ENCODE measurements around the gene CRYBA4. TPM values are rescaled to one million over a fixed set of nuclear protein-coding genes. Genes with fewer than 3 reads are reported as not detected.

The CRYBA4 gene
- total RNA-seq, 2 experiments from 2014 or later, result not detected

GRCh38 chr22:26585104-26585790 is 36.5 kb upstream of the CRYBA4 start:
- ChIA-PET CTCF (no interaction called here), POLR2A (no interaction called here)
- Mint-ChIP-seq H3K27ac (no peak overlapping the region), H3K9me3 (ENCODE audit: low read depth) (peaks cover 2% of the 10 kb centered on the region), H3K4me3 (no peak overlapping the region), H3K4me1 (peaks cover 39% of the 10 kb centered on the region), H3K36me3 (ENCODE audit: low read depth) (peaks cover 3% of the 10 kb centered on the region), H3K27me3 (no peaks in the 10 kb centered on the region)
- intact Hi-C loops (cut with DNase I, micrococcal nuclease), result no loop called here
- ATAC-seq (no peak), DNase-seq (no peak)

- peaks cover 30% of the 10 kb centered on the region for H3K4me1 Mint-ChIP-seq
- ChIA-PET CTCF (no interaction called here), POLR2A (no interaction called here)
- peak; percentile 7 for DNase-seq
- peaks cover 2% of the 10 kb centered on the region for H3K9me3 Mint-ChIP-seq (ENCODE audit: low read depth)
- H3K27ac Mint-ChIP-seq, result peak overlapping the region; percentile 67
- peak overlapping the region; percentile 11 for H3K4me3 Mint-ChIP-seq
- peaks cover 3% of the 10 kb centered on the region for H3K36me3 Mint-ChIP-seq (ENCODE audit: low read depth)
- no peaks in the 10 kb centered on the region for H3K27me3 Mint-ChIP-seq
- intact Hi-C loops (cut with DNase I, micrococcal nuclease), result no loop called here
- no peak for ATAC-seq
Measured at GRCh38 chr22:26586556-26587325, 35.0 kb upstream of the CRYBA4 start.

- ChIA-PET CTCF (interaction anchor here (0.5 kb wide), 1 partner anchor 84 kb away, joined by 3 read pairs; no protein-coding TSS in a partner anchor), POLR2A (interaction anchor here (0.7 kb wide), 1 partner anchor 18 kb away, joined by 4 read pairs; no protein-coding TSS in a partner anchor)
- H3K27me3 Mint-ChIP-seq, result no peaks in the 10 kb centered on the region
- DNase-seq (no peak), ATAC-seq (no peak)
- no peak overlapping the region for H3K27ac Mint-ChIP-seq
- intact Hi-C loops (cut with DNase I, micrococcal nuclease), result no loop called here
- H3K4me1 Mint-ChIP-seq, result peaks cover 44% of the 10 kb centered on the region
- H3K9me3 Mint-ChIP-seq (ENCODE audit: low read depth), result peaks cover 2% of the 10 kb centered on the region
- H3K36me3 Mint-ChIP-seq (ENCODE audit: low read depth), result no peaks in the 10 kb centered on the region
- peak overlapping the region; percentile 77 for H3K4me3 Mint-ChIP-seq
Measured at GRCh38 chr22:26587991-26588613, 33.7 kb upstream of the CRYBA4 start.

GRCh38 chr22:26588729-26589366 is 32.9 kb upstream of the CRYBA4 start:
- CTCF ChIA-PET, result interaction anchor here (0.5 to 0.6 kb wide), 2 partner anchors 23 to 84 kb away, joined by 3 read pairs; no protein-coding TSS in a partner anchor

GRCh38 chr22:26589367-26589844 is 32.4 kb upstream of the CRYBA4 start:
- Mint-ChIP-seq H3K9me3 (ENCODE audit: low read depth) (peaks cover 2% of the 10 kb centered on the region), H3K27ac (peak overlapping the region; percentile 45), H3K36me3 (ENCODE audit: low read depth) (no peaks in the 10 kb centered on the region), H3K4me3 (peak overlapping the region; percentile 77), H3K27me3 (no peaks in the 10 kb centered on the region), H3K4me1 (peaks cover 47% of the 10 kb centered on the region)
- intact Hi-C loops (cut with DNase I, micrococcal nuclease), result no loop called here
- CTCF ChIA-PET, result no interaction called here
- POLR2A ChIA-PET, result no interaction called here
- ATAC-seq (peak; percentile 12), DNase-seq (peak; percentile 52)

More at GRCh38 chr22:26588729-26589366, 32.9 kb upstream of the CRYBA4 start:
- Mint-ChIP-seq H3K36me3 (ENCODE audit: low read depth) (no peaks in the 10 kb centered on the region), H3K4me1 (peaks cover 46% of the 10 kb centered on the region), H3K27ac (peak overlapping the region; percentile 45), H3K4me3 (peak overlapping the region; percentile 77), H3K9me3 (ENCODE audit: low read depth) (peaks cover 2% of the 10 kb centered on the region), H3K27me3 (no peaks in the 10 kb centered on the region)
- intact Hi-C loops (cut with DNase I, micrococcal nuclease), result no loop called here
- POLR2A ChIA-PET, result no interaction called here
- DNase-seq (no peak), ATAC-seq (no peak)

GRCh38 chr22:26589845-26590736 is 31.7 kb upstream of the CRYBA4 start, which contains the start of gene TPST2:
Gene TPST2 (minus strand): TSS chr22:26590132. CDS start chr22:26541630, 48,502 bp downstream.
- ATAC-seq, result peak; percentile 84
- DNase-seq, result peak; percentile 87
- ChIA-PET POLR2A (no interaction called here), CTCF (no interaction called here)
- H3K9me3 Mint-ChIP-seq (ENCODE audit: low read depth), result peaks cover 2% of the 10 kb centered on the region
- no peaks in the 10 kb centered on the region for H3K36me3 Mint-ChIP-seq (ENCODE audit: low read depth)
- no peaks in the 10 kb centered on the region for H3K27me3 Mint-ChIP-seq
- intact Hi-C loops (cut with DNase I, micrococcal nuclease), result loop anchor here (1.0 to 5.0 kb wide), 9 partner anchors 20 to 1327 kb away; partner anchors contain the start of genes ASPHD2 (in 1 of the 2), HPS4 (in 1 of the 2), MIAT (in 1 of the 2) and PITPNB (in 1 of the 2)
- H3K27ac Mint-ChIP-seq, result peak within 1 kb of the TSS; percentile 86
- peak within 1 kb of the TSS; percentile 90 for H3K4me3 Mint-ChIP-seq
- peaks cover 47% of the 10 kb centered on the region for H3K4me1 Mint-ChIP-seq

- Mint-ChIP-seq H3K27ac (peak overlapping the region; percentile 39), H3K4me1 (peaks cover 32% of the 10 kb centered on the region), H3K27me3 (no peaks in the 10 kb centered on the region), H3K4me3 (no peak overlapping the region), H3K36me3 (ENCODE audit: low read depth) (no peaks in the 10 kb centered on the region), H3K9me3 (ENCODE audit: low read depth) (peaks cover 2% of the 10 kb centered on the region)
- POLR2A ChIA-PET, result no interaction called here
- DNase-seq, result peak; percentile 63
- peak; percentile 48 for ATAC-seq
- intact Hi-C loops (cut with DNase I, micrococcal nuclease), result loop anchor here (5.0 kb wide), 2 partner anchors 65 to 1325 kb away; partner anchors contain the start of genes MIAT (in 1 of the 2) and PITPNB (in 1 of the 2)
- CTCF ChIA-PET, result interaction anchor here (0.6 to 1.6 kb wide), 5 partner anchors 41 to 171 kb away, joined by 3 to 4 read pairs (median 3); no protein-coding TSS in a partner anchor
Measured at GRCh38 chr22:26592421-26592891, 29.3 kb upstream of the CRYBA4 start.

- peaks cover 25% of the 10 kb centered on the region for H3K4me1 Mint-ChIP-seq
- no peak for ATAC-seq
- ChIA-PET CTCF (interaction anchor here (0.8 to 1.6 kb wide), 4 partner anchors 13 to 236 kb away, joined by 3 read pairs; no protein-coding TSS in a partner anchor), POLR2A (no interaction called here)
- no peaks in the 10 kb centered on the region for H3K9me3 Mint-ChIP-seq (ENCODE audit: low read depth)
- H3K27ac Mint-ChIP-seq, result no peak overlapping the region
- no peaks in the 10 kb centered on the region for H3K27me3 Mint-ChIP-seq
- DNase-seq, result no peak
- no peak overlapping the region for H3K4me3 Mint-ChIP-seq
- H3K36me3 Mint-ChIP-seq (ENCODE audit: low read depth), result no peaks in the 10 kb centered on the region
- intact Hi-C loops (cut with DNase I, micrococcal nuclease), result loop anchor here (5.0 kb wide), 2 partner anchors 64 to 1324 kb away; partner anchors contain the start of genes MIAT (in 1 of the 2) and PITPNB (in 1 of the 2)
Measured at GRCh38 chr22:26593763-26594162, 28.0 kb upstream of the CRYBA4 start.

GRCh38 chr22:26597026-26597425 is 24.7 kb upstream of the CRYBA4 start:
- no peak overlapping the region for H3K4me3 Mint-ChIP-seq
- no peak overlapping the region for H3K27ac Mint-ChIP-seq
- POLR2A ChIA-PET, result interaction anchor here (0.6 kb wide), 1 partner anchor 64 kb away, joined by 3 read pairs; no protein-coding TSS in a partner anchor
- no peak for ATAC-seq
- intact Hi-C loops (cut with DNase I, micrococcal nuclease), result no loop called here
- CTCF ChIA-PET, result no interaction called here
- peaks cover 14% of the 10 kb centered on the region for H3K4me1 Mint-ChIP-seq
- H3K27me3 Mint-ChIP-seq, result no peaks in the 10 kb centered on the region
- H3K36me3 Mint-ChIP-seq (ENCODE audit: low read depth), result no peaks in the 10 kb centered on the region
- DNase-seq, result no peak
- H3K9me3 Mint-ChIP-seq (ENCODE audit: low read depth), result no peaks in the 10 kb centered on the region

GRCh38 chr22:26597480-26597879 is 24.3 kb upstream of the CRYBA4 start:
- POLR2A ChIA-PET, result no interaction called here

More at GRCh38 chr22:26597480-26597879, 24.3 kb upstream of the CRYBA4 start:
- Mint-ChIP-seq H3K9me3 (ENCODE audit: low read depth) (no peaks in the 10 kb centered on the region), H3K36me3 (ENCODE audit: low read depth) (no peaks in the 10 kb centered on the region), H3K4me3 (no peak overlapping the region), H3K27me3 (no peaks in the 10 kb centered on the region), H3K27ac (no peak overlapping the region), H3K4me1 (peaks cover 9% of the 10 kb centered on the region)
- ATAC-seq, result no peak
- CTCF ChIA-PET, result no interaction called here
- no peak for DNase-seq
- intact Hi-C loops (cut with DNase I, micrococcal nuclease), result no loop called here

All from activated CD4-positive, alpha-beta T cell treated with anti-CD3 and anti-CD28 coated beads for 36 hours (primary cell).